ENCODE data around the gene TCTN2. TPM values are rescaled to one million over a fixed set of nuclear protein-coding genes. Genes with fewer than 3 reads are reported as not detected.

TCTN2 gene
- total and polyA plus RNA-seq, 2 donors (not counting 1 experiment from before 2014, with no cell fraction given): 8.5 to 22.8 TPM

DNA sequence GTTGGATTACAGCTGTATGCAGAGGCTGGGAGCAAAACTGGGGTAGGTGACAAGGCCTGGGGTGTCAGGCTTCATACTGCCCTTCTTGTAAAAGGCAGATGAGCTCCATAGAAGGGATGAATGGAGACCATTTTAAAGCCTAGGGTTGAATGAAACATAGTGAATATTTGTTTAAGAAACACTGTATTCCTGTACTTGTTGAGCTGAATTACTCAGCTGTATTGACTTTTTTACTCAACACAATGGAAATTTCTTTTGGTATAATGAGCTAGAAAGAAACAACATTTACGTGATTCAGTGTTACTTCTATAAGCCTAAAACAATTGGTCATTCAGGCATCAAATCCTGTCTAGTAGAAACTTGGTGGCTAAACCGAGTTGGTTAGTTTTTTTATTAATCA, 55.3 kb downstream of the TCTN2 start:
- no peak overlapping the region for H2AFZ ChIP-seq (ENCODE audit: insufficient read depth, low read depth, low read length, poor library complexity, severe bottlenecking)
- DNase-seq: no peak
- no CpG with 5 or more reads among the region's 2 CpGs for WGBS (ENCODE audit: insufficient coverage)
- no peak overlapping the region for H3K9ac ChIP-seq (ENCODE audit: low read length)
- TF ChIP-seq, protein P1, sequence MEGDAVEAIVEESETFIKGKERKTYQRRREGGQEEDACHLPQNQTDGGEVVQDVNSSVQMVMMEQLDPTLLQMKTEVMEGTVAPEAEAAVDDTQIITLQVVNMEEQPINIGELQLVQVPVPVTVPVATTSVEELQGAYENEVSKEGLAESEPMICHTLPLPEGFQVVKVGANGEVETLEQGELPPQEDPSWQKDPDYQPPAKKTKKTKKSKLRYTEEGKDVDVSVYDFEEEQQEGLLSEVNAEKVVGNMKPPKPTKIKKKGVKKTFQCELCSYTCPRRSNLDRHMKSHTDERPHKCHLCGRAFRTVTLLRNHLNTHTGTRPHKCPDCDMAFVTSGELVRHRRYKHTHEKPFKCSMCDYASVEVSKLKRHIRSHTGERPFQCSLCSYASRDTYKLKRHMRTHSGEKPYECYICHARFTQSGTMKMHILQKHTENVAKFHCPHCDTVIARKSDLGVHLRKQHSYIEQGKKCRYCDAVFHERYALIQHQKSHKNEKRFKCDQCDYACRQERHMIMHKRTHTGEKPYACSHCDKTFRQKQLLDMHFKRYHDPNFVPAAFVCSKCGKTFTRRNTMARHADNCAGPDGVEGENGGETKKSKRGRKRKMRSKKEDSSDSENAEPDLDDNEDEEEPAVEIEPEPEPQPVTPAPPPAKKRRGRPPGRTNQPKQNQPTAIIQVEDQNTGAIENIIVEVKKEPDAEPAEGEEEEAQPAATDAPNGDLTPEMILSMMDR (IDR thresholded peaks at IDR 0.05): no peak
- no peak for TF ChIP-seq EZH2 (IDR thresholded peaks at IDR 0.05; ENCODE audit: borderline replicate concordance, insufficient read depth, low read depth, low read length, poor library complexity, severe bottlenecking)
- ChIA-PET POLR2A (no interaction called here), CTCF (interaction anchor here (1.1 kb wide), 1 partner anchor 9 kb away, joined by 3 read pairs; no protein-coding TSS in a partner anchor)
- H3K27me3 Mint-ChIP-seq: no peaks in the 10 kb centered on the region
- peaks cover 7 to 19% of the 10 kb centered on the region in 2 donors for H3K4me1 ChIP-seq (ENCODE audit: control insufficient read depth in 2 of 2, insufficient read depth in 2 of 2, low read length in 2 of 2)
- no peaks in the 10 kb centered on the region for H3K27me3 ChIP-seq (replicated peaks in 1 of 4; ENCODE audit: control extremely low read depth in 1 of 4, control insufficient read depth in 3 of 4, insufficient read depth in 4 of 4, low read length in 3 of 4)
- intact Hi-C loops (cut with micrococcal nuclease): no loop called here
- no peaks in the 10 kb centered on the region for H4K20me1 ChIP-seq (ENCODE audit: control insufficient read depth, insufficient read depth, low read length, poor library complexity, severe bottlenecking)
- no peak overlapping the region for H3K4me3 ChIP-seq (ENCODE audit: control extremely low read depth in 1 of 5, extremely low read depth in 1 of 5, insufficient read depth in 1 of 5, low read depth in 2 of 5, low read length in 4 of 5)
- no peaks in the 10 kb centered on the region for H3K9me3 ChIP-seq (ENCODE audit: control extremely low read depth in 1 of 3, control insufficient read depth in 2 of 3, insufficient read depth in 1 of 3, low read length in 2 of 3)
- H3K27ac Mint-ChIP-seq: no peak overlapping the region
- ATAC-seq (ENCODE audit: low read depth): no peak
- H3K36me3 ChIP-seq (replicated peaks in 1 of 2; ENCODE audit: control extremely low read depth in 1 of 2, control insufficient read depth in 1 of 2, extremely low read depth in 1 of 2, insufficient read depth in 2 of 2, low read length in 1 of 2): peaks cover 16 to 67% of the 10 kb centered on the region in 2 experiments
- peaks cover under 1% of the 10 kb centered on the region for H3K79me2 ChIP-seq (ENCODE audit: control insufficient read depth, insufficient read depth, low read length)
- no peaks in the 10 kb centered on the region for H3K9me3 Mint-ChIP-seq (ENCODE audit: insufficient read depth)
- no peak overlapping the region for H3K4me2 ChIP-seq (replicated peaks; ENCODE audit: low read depth, low read length, poor library complexity, severe bottlenecking)
- peaks cover 10% of the 10 kb centered on the region for H3K4me1 Mint-ChIP-seq
- no peak overlapping the region for H3K4me3 Mint-ChIP-seq
- H3K27ac ChIP-seq (ENCODE audit: low read length in 2 of 2): no peak overlapping the region

DNA sequence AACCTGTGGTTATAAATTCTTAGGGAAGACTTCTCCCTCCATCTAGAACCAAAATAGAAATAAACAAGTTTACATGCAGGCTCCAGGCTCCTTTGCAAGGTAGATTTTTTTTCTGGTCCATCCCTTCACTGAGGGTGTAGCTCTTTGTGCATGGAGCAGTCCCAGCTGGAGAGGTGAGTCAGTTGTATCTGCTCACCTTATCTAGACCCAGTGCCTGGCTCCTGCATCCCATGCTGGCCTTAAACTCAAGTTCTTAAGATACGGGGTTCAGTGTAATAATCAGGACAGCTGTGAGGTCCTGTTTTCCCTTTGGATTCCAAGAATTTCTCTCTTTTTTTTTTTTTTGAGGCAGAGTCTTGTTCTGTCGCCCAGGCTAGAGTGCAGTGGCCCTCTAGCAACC, 56.0 kb downstream of the TCTN2 start:
- Histone ChIP-seq H3K27me3 (replicated peaks in 1 of 4; ENCODE audit: control extremely low read depth in 1 of 4, control insufficient read depth in 3 of 4, insufficient read depth in 4 of 4, low read length in 3 of 4) (no peaks in the 10 kb centered on the region), H4K20me1 (ENCODE audit: control insufficient read depth, insufficient read depth, low read length, poor library complexity, severe bottlenecking) (no peaks in the 10 kb centered on the region), H3K4me2 (replicated peaks; ENCODE audit: low read depth, low read length, poor library complexity, severe bottlenecking) (no peak overlapping the region), H2AFZ (ENCODE audit: insufficient read depth, low read depth, low read length, poor library complexity, severe bottlenecking) (no peak overlapping the region), H3K9me3 (ENCODE audit: control extremely low read depth in 1 of 3, control insufficient read depth in 2 of 3, insufficient read depth in 1 of 3, low read length in 2 of 3) (no peaks in the 10 kb centered on the region), H3K79me2 (ENCODE audit: control insufficient read depth, insufficient read depth, low read length) (peaks cover 6% of the 10 kb centered on the region), H3K36me3 (replicated peaks in 1 of 2; ENCODE audit: control extremely low read depth in 1 of 2, control insufficient read depth in 1 of 2, extremely low read depth in 1 of 2, insufficient read depth in 2 of 2, low read length in 1 of 2) (peaks cover 16 to 70% of the 10 kb centered on the region in 2 experiments), H3K9ac (ENCODE audit: low read length) (no peak overlapping the region), H3K4me1 (ENCODE audit: control insufficient read depth in 2 of 2, insufficient read depth in 2 of 2, low read length in 2 of 2) (peaks cover 7 to 19% of the 10 kb centered on the region in 2 donors), H3K4me3 (ENCODE audit: control extremely low read depth in 1 of 5, extremely low read depth in 1 of 5, insufficient read depth in 1 of 5, low read depth in 2 of 5, low read length in 4 of 5) (no peak overlapping the region), H3K27ac (ENCODE audit: low read length in 2 of 2) (no peak overlapping the region)
- Mint-ChIP-seq H3K9me3 (ENCODE audit: insufficient read depth) (no peaks in the 10 kb centered on the region), H3K4me1 (peaks cover 10% of the 10 kb centered on the region), H3K27ac (no peak overlapping the region), H3K4me3 (no peak overlapping the region), H3K27me3 (no peaks in the 10 kb centered on the region)
- ATAC-seq (ENCODE audit: low read depth) (no peak), DNase-seq (no peak)
- intact Hi-C loops (cut with micrococcal nuclease): no loop called here
- CTCF ChIA-PET: no interaction called here
- POLR2A ChIA-PET: no interaction called here
- no CpG with 5 or more reads among the region's 2 CpGs for WGBS (ENCODE audit: insufficient coverage)
- no peak for TF ChIP-seq EZH2 (IDR thresholded peaks at IDR 0.05; ENCODE audit: borderline replicate concordance, insufficient read depth, low read depth, low read length, poor library complexity, severe bottlenecking)
- TF ChIP-seq, protein P1 (IDR thresholded peaks at IDR 0.05): no peak
